Mesenchymal stem cell (in vitro differentiated cells and primary cell): ENCODE results near the gene ZFPL1.
A peak's percentile ranks its signal among the peaks of the same experiment; 100 is the strongest.

Experiments
- DNase-seq: peaks from one replicate; pipeline ENCODE4 v3.0.0-alpha.2; 2013
- H2AFZ ChIP-seq: one replicate; pipeline ENCODE4 v1.6.1; 2013; ENCODE audit warnings: low read depth, mild to moderate bottlenecking, control low read depth, inconsistent platforms, low read length, moderate library complexity
- H2AK5ac ChIP-seq: 2 replicates; pipeline ENCODE4 v1.6.1; 2013; ENCODE audit warnings: low read length, moderate library complexity, mild to moderate bottlenecking, inconsistent platforms; ENCODE audit not compliant: severe bottlenecking
- H2BK120ac ChIP-seq: one replicate; pipeline ENCODE4 v1.6.1; 2013; ENCODE audit warnings: low read depth, mild to moderate bottlenecking, inconsistent platforms, low read length, moderate library complexity
- H2BK12ac ChIP-seq, 2 experiments: one replicate each; pipeline ENCODE4 v1.6.1; 2013; ENCODE audit warnings: inconsistent platforms in 2 of 2, low read length in 2 of 2, mild to moderate bottlenecking in 2 of 2, moderate library complexity in 2 of 2, control low read depth in 1 of 2
- H2BK15ac ChIP-seq: one replicate; pipeline ENCODE4 v1.6.1; 2013; ENCODE audit warnings: mild to moderate bottlenecking, low read depth, inconsistent platforms; ENCODE audit not compliant: poor library complexity, severe bottlenecking
- H2BK5ac ChIP-seq: 2 replicates; pipeline ENCODE4 v1.6.1; 2013; ENCODE audit warnings: low read depth, mild to moderate bottlenecking, low read length, control low read depth, inconsistent platforms; ENCODE audit not compliant: poor library complexity, severe bottlenecking
- H3K14ac ChIP-seq, 2 experiments: one replicate each; pipeline ENCODE4 v1.6.1; 2013; ENCODE audit warnings: inconsistent platforms in 2 of 2, low read length in 2 of 2, control low read depth in 1 of 2, mild to moderate bottlenecking in 1 of 2, moderate library complexity in 1 of 2
- H3K18ac ChIP-seq, 2 experiments: one replicate each; pipeline ENCODE4 v1.6.1; 2013; ENCODE audit warnings: inconsistent platforms in 2 of 2, low read length in 2 of 2, control low read depth in 1 of 2, low read depth in 1 of 2, mild to moderate bottlenecking in 1 of 2
- H3K23ac ChIP-seq, 2 experiments: one replicate each; pipeline ENCODE4 v1.6.1; 2013; ENCODE audit warnings: inconsistent platforms in 2 of 2, low read length in 2 of 2, mild to moderate bottlenecking in 2 of 2, moderate library complexity in 2 of 2, control low read depth in 1 of 2
- H3K27ac ChIP-seq: 2 replicates; pipeline ENCODE4 v1.5.1; 2013; ENCODE audit warnings: mild to moderate bottlenecking, moderate library complexity, low read length, control low read depth, inconsistent platforms; ENCODE audit not compliant: poor library complexity, severe bottlenecking
- H3K27me3 ChIP-seq, 2 experiments: 2 replicates each; pipeline versions ENCODE4 v1.6.1 to v1.7.0; 2013; ENCODE audit warnings: low read length in 2 of 2, mild to moderate bottlenecking in 2 of 2, moderate library complexity in 2 of 2, control low read depth in 1 of 2, inconsistent platforms in 1 of 2; ENCODE audit not compliant: control insufficient read depth in 1 of 2, insufficient read depth in 1 of 2
- H3K36me3 ChIP-seq, 2 experiments: 2 replicates each; pipeline versions ENCODE4 v1.6.1 to v1.7.0; 2013; ENCODE audit warnings: low read length in 2 of 2, control low read depth in 1 of 2, inconsistent platforms in 1 of 2, low read depth in 1 of 2, mild to moderate bottlenecking in 1 of 2; ENCODE audit not compliant: insufficient read depth in 2 of 2, control insufficient read depth in 1 of 2
- H3K4ac ChIP-seq, 2 experiments: one replicate each; pipeline ENCODE4 v1.6.1; 2013; ENCODE audit warnings: inconsistent platforms in 2 of 2, low read length in 2 of 2, mild to moderate bottlenecking in 2 of 2, moderate library complexity in 2 of 2, control low read depth in 1 of 2, low read depth in 1 of 2
- H3K4me1 ChIP-seq: 2 replicates; pipeline ENCODE4 v1.6.1; 2013; ENCODE audit warnings: low read depth, low read length, control low read depth; ENCODE audit not compliant: control insufficient read depth, insufficient read depth
- H3K4me2 ChIP-seq: 2 replicates; pipeline ENCODE4 v1.6.1; 2013; ENCODE audit warnings: low read length, mild to moderate bottlenecking, inconsistent platforms; ENCODE audit not compliant: poor library complexity, severe bottlenecking
- H3K4me3 ChIP-seq, 2 experiments: 2 replicates each; pipeline versions ENCODE4 v1.5.1 to v1.7.0; 2013; ENCODE audit warnings: low read length in 2 of 2, mild to moderate bottlenecking in 2 of 2, control low read depth in 1 of 2, low read depth in 1 of 2; ENCODE audit not compliant: insufficient read depth in 1 of 2
- H3K79me1 ChIP-seq: replicated peaks from 2 replicates; pipeline ENCODE4 v1.6.1; 2013; ENCODE audit warnings: mild to moderate bottlenecking, control low read depth, low read length, inconsistent platforms; ENCODE audit not compliant: poor library complexity, severe bottlenecking
- H3K9ac ChIP-seq: 2 replicates; pipeline ENCODE4 v1.7.0; 2013; ENCODE audit warnings: mild to moderate bottlenecking, low read length, moderate library complexity
- H3K9me3 ChIP-seq: 2 replicates; pipeline ENCODE4 v1.7.0; 2013; ENCODE audit warnings: mild to moderate bottlenecking, low read length; ENCODE audit not compliant: control insufficient read depth
- H4K8ac ChIP-seq: one replicate; pipeline ENCODE4 v1.6.1; 2013; ENCODE audit warnings: inconsistent platforms, mild to moderate bottlenecking, low read length, moderate library complexity
- H4K91ac ChIP-seq: one replicate; pipeline ENCODE4 v1.6.1; 2013; ENCODE audit warnings: mild to moderate bottlenecking, low read length, inconsistent platforms
- WGBS: methylation state at CpG from one replicate; pipeline ENCODE4 v1.1.7; 2013; ENCODE audit warnings: mixed read lengths; 5-methylcytosine and 5-hydroxymethylcytosine counted together

ZFPL1 gene

DNA sequence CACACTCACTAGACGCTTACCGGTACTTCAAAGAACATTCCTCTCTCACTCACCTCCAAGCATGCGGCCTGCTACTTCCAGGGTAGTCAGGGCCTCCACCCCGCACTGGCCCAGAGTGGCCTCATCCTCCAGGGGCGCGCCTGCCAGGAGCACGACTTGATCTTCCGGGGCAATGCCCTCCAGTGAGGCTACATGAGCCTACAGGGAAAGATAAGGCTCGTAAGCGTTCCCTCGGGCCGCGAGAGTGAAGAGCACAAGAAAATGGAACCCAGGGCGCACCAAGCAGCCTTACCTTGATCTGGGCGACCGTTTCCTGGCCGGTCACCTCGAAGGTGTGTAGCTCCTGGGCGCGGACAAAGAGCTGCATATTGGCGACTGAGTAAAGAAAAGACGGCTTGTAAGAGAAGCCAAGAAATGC lies 37.4 kb downstream of the ZFPL1 start:
- WGBS, result 7% methylated on average over 22 of the region's 22 CpGs
- Histone ChIP-seq H3K4me3 (peak overlapping the region; percentile 80 to 98), H3K18ac (peak overlapping the region in 1 of 2 experiments; percentile 16), H2AFZ (no peak overlapping the region), H3K23ac (no peak overlapping the region), H4K8ac (peak overlapping the region; percentile 66), H3K4me2 (peak overlapping the region; percentile 66), H3K9ac (peak overlapping the region; percentile 98), H3K4me1 (peaks cover 10% of the 10 kb centered on the region), H3K14ac (peak overlapping the region in 1 of 2 experiments; percentile 30), H2BK120ac (no peak overlapping the region), H2BK5ac (no peak overlapping the region), H3K79me1 (peaks cover 16% of the 10 kb centered on the region), H4K91ac (no peak overlapping the region), H3K4ac (peak overlapping the region; percentile 58 to 80), H3K36me3 (peaks cover 46 to 61% of the 10 kb centered on the region in 2 experiments), H3K27me3 (no peaks in the 10 kb centered on the region), H3K27ac (peak overlapping the region; percentile 58), H3K9me3 (no peaks in the 10 kb centered on the region), H2BK15ac (no peak overlapping the region), H2BK12ac (no peak overlapping the region), H2AK5ac (no peak overlapping the region)
- peak; percentile 22 for DNase-seq

- H3K14ac ChIP-seq, result peak within 1 kb of the TSS in 1 of 2 experiments; percentile 44
- H4K91ac ChIP-seq, result peak within 1 kb of the TSS; percentile 71
- peak within 1 kb of the TSS; percentile 83 to 95 for H3K4ac ChIP-seq
- under 1% methylated on average over 64 of the region's 64 CpGs for WGBS
- DNase-seq, result peak; percentile 96
- no peak within 1 kb of the TSS for H2BK12ac ChIP-seq
- peak within 1 kb of the TSS; percentile 66 for H3K4me2 ChIP-seq
- no peak within 1 kb of the TSS for H2BK120ac ChIP-seq
- peak within 1 kb of the TSS; percentile 68 for H2BK15ac ChIP-seq
- H2AK5ac ChIP-seq, result peak within 1 kb of the TSS; percentile 55
- peak within 1 kb of the TSS; percentile 98 for H3K9ac ChIP-seq
- no peaks in the 10 kb centered on the region for H3K27me3 ChIP-seq
- H3K18ac ChIP-seq, result peak within 1 kb of the TSS; percentile 94 to 98
- H2AFZ ChIP-seq, result peak within 1 kb of the TSS; percentile 85
- peaks cover 17% of the 10 kb centered on the region for H3K79me1 ChIP-seq
- peak within 1 kb of the TSS; percentile 93 to 98 for H3K4me3 ChIP-seq
- peaks cover 5% of the 10 kb centered on the region for H3K4me1 ChIP-seq
- H4K8ac ChIP-seq, result peak within 1 kb of the TSS; percentile 93
- H3K27ac ChIP-seq, result peak within 1 kb of the TSS; percentile 92
- no peaks in the 10 kb centered on the region for H3K9me3 ChIP-seq
- no peak within 1 kb of the TSS for H3K23ac ChIP-seq
- no peak within 1 kb of the TSS for H2BK5ac ChIP-seq
- H3K36me3 ChIP-seq, result peaks cover 49 to 65% of the 10 kb centered on the region in 2 experiments
Observed at GRCh38 chr11:65121865-65122696, 38.1 kb downstream of the ZFPL1 start, which contains the start of the genes FAU and MRPL49. TSS of gene FAU (minus strand) at chr11:65122134. CDS start at chr11:65121813, 321 bp downstream. TSS of gene MRPL49 (plus strand) at chr11:65122321. CDS start at chr11:65122347, 26 bp downstream.

- Histone ChIP-seq H2AK5ac (no peak overlapping the region), H3K4ac (no peak overlapping the region), H3K9me3 (no peaks in the 10 kb centered on the region), H3K36me3 (peaks cover 57 to 71% of the 10 kb centered on the region in 2 experiments), H3K4me3 (no peak overlapping the region), H2AFZ (no peak overlapping the region), H2BK12ac (no peak overlapping the region), H3K4me2 (no peak overlapping the region), H3K9ac (no peak overlapping the region), H3K4me1 (peaks cover 5% of the 10 kb centered on the region), H3K79me1 (peaks cover 27% of the 10 kb centered on the region), H2BK120ac (no peak overlapping the region), H3K27ac (no peak overlapping the region), H2BK5ac (no peak overlapping the region), H2BK15ac (no peak overlapping the region), H3K27me3 (no peaks in the 10 kb centered on the region), H3K14ac (no peak overlapping the region), H4K91ac (no peak overlapping the region), H4K8ac (no peak overlapping the region), H3K23ac (no peak overlapping the region), H3K18ac (no peak overlapping the region)
- WGBS, result 98% methylated on average over 3 of the region's 5 CpGs
- no peak for DNase-seq
Observed at GRCh38 chr11:65124480-65125196, 40.6 kb downstream of the ZFPL1 start.
